ENCODE data around the gene ARID4B.

The ARID4B gene

DNA sequence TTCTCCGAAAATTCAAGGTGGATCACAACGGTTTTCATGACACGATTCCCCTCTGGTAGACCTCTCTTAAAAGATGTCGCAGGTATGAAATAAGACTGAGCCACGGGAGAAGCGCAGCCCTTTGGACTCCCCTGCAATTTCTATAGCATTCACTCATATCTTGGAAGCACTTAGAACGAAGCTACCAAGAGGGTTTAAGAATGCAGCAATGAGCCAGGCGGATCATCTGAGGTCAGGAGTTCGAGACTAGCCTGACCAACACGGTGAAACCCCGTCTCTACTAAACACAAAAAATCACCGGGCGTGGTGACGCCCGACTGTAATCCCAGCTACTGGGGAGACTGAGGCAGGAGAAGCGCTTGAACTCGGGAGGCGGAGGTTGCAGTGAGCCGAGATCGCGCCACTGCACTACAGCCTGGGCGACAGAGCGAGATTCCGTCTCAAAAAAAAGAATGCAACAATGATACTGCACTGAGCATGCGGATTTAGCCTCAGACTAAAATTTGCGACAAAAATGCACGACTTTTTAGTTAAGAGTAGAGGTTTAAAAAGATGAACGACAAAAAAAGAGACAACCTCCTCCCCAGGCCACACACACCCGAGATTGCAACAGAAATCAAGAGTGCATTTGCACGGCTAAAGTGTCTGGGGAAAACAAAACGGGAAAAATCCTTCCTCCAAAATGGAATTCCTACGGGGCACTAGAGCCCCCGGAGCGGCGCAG, 200.1 kb downstream of the ARID4B start:
- no peak for DNase-seq (ENCODE audit: low read depth in 3 of 3)

- no peak for DNase-seq (ENCODE audit: low read depth in 3 of 3)
Observed at GRCh38 chr1:235127203-235127602, 200.8 kb downstream of the ARID4B start.

GRCh38 chr1:235124665-235125064, 203.3 kb downstream of the ARID4B start:
- DNase-seq (ENCODE audit: low read depth in 3 of 3) = no peak

DNA sequence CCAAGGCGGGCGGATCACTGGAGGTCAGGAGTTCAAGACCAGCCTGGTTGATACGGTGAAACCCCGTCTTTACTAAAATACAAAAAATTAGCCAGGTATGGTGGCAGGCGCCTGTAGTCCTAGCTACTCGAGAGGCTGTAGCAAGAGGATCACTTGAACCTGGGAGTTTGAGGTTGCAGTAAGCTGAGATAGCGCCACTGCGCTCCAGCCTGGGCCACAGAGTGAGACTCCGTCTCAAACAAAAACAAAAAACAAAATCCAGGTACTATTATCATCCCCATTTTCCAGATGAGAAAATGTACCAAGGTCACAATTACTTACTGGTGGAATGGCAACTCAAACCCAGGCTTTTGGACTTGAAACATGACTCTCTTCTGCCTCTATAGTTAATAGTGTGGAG, 203.9 kb downstream of the ARID4B start:
- DNase-seq (ENCODE audit: low read depth in 3 of 3) = no peak

- no peak for DNase-seq (ENCODE audit: low read depth in 3 of 3)
Observed at GRCh38 chr1:235122348-235122747, 205.6 kb downstream of the ARID4B start.
